SW480 (cell line): ENCODE measurements around the gene COL9A2.
"Not testable (repeated sequence)": the region's sequence is repeated elsewhere in the genome, so short reads cannot be mapped to it uniquely, and the experiment has no call there.

Experiments
- DNase-seq: peaks from one replicate; pipeline ENCODE4 v3.0.0-alpha.2; 2016; ENCODE audit warnings: low spot score

COL9A2 gene

DNA sequence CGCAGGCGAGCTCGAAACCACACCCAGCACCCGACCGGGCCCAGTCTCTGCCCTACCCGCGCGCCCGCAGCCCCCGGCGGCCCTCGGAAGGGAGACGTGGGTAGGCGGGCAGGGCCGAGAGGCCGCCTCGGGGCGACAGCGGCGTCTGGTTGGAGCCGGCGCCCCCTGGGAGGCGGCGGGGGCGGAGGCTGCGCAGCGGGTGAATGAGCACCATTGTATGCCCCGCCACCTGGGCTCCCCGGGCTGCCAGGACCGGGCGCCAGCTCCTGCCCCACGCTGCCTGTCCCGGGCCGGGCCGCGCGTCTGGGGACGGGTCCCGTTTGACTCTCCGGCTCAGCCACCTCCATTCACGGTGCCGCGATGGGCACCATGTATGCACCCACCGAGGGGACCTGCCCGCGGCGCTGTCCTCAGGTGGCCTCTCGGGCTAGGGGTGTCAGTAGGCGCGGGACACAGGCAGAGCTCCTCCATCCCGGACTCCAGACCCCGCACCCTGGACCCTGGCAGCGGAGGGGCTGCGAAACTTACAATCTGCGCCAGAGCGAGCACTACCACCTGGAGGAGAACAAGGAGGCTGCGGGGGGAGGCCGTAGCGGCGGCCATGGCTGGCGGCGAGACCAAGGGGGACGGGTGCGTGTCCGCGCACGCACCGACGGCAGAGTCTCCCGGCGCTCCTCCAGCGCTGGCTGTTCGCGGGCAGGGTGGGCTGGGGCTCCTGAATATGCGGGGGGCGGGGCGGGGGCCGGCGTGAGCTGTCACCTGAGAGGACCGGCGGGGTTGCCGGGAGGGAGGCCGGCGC, at the start of gene COL9A2:
TSS of gene COL9A2 (minus strand) at position 692 of the 799 bp plus-strand sequence. CDS start at position 603, 89 bp downstream.
- DNase-seq: peak; percentile 34

DNA sequence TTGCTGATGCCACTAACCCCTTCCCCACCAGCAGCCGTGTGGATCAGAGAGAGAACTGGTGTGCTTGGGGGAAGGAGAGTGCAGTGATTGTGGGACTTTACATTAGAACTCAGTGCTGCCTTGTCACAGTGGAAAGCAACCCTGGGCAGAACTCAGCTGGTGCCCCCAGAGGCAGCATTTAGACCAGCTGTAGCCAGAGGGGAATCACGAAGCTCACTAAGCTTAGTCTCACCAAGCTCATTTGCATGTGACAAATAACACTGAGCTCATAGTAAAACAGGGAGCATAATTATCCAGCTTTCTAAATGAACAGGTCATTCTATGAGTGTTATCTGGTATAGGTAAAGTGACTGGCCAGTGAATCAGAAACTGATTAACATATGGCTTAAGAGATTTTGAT, 46.6 kb upstream of the COL9A2 start:
- no peak for DNase-seq

DNA sequence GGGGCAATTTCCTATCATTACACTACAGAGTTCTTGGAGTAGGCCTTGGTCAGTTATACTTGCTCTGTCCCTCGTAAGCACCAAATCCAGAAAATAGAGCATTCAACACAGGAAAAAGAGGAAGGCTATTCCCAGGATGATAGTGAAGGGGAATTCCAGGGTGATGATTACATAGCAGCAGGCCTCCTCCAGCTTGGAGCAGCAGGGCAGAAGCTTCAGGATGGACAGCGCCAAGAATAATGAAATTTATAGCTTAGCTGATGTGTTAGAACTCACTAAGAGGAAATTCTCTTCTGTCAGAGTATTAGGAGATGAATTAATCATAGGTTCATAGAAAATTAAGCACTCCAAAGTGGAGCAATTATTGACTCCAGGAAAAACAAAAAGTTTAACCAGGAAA, 45.6 kb upstream of the COL9A2 start:
- no peak for DNase-seq

DNA sequence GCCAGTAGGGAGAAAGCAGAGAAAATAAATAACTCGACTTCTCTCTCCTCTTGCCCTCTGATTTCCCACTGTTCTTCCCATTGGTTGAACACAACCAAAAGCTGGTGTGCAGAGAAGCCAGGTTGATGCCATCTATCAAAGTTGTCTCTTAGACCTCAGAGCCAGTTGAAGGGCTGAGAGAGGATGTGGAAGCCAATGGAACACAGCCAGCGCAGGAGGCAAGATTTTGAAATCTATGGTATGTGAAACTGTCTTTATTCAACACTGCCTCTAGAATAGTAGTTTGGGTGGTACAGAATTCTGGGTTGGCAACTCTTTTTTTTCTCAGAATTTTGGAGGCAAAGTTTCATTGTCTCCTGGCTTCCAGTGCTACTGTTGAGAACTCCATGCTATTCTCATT, 45.1 kb upstream of the COL9A2 start:
- no peak for DNase-seq

DNA sequence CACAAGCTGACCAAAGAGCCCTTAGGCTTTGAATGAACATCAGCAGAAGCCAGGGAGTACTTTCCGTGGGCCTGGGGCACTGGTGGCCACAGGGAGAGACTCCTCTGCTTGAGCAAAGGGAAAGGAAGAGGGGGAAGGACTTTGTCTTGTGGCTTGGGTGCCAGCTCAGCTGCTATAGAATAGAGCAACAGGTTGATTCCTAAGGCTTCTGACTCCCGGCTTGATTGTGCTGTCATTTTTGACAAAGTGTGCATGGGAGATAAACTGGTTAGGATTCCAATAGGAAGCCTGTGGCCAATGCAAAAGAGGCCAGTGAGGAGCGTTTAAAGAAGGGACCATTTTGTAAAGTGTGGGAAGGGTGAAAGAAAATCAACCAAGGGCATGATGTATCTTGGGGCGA, 44.6 kb upstream of the COL9A2 start:
- no peak for DNase-seq

DNA sequence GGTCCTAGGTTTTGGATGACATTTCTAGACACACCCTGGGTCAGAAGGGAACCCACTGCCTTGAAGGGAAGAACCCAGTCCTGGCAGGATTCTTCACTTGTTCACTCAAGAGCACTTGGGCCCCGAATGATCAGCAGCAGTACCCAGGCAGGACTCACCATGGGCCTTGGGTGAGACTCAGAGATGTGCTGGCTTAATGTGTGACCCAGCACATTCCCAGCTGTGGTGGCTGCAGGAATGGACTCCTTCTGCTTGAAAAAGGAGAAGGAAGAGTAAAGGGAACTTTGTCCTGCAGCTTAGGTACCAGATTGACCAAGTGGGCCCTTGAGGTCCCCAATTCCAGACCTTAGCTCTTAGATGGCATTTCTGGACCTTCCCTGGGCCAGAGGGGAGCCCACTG, 44.1 kb upstream of the COL9A2 start:
- DNase-seq: no peak

DNA sequence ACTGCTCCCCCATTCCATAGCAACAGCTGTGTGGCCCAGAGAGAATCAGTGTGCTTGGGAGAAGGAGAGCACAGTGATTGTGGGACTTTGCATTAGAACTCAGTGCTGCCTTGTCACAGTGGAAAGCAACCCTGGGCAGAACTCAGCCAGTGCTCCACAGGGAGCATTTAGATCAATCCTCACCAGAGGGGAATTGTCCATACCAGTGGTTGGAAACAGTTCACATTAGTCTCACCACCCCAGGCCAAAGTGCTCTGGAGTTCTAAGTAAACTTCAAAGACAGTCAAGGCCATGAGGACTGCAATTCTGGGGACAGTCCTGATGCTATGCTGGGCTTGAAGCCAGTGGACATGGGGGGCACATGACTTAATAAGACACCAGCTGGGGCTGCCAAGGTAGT, 43.5 kb upstream of the COL9A2 start:
- DNase-seq: no peak

DNA sequence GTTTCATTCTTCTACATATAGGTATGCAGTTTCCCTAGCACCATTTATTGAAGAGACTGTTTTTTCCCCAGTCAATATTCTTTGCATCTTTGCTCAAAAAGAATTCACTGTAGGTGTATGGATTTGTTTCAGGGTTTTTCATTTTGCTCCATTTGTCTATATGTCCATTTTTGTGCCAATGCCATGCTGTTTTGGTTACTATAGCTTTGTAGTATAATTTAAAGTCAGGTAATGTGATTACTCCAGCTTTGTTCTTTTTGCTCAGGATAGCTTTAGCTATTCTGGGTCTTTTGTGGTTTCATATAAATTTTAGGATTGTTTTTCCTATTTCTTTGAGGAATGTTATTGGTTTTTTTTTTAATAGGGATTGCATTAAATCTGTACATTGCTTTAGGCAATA, 40.5 kb upstream of the COL9A2 start:
- no peak for DNase-seq

DNA sequence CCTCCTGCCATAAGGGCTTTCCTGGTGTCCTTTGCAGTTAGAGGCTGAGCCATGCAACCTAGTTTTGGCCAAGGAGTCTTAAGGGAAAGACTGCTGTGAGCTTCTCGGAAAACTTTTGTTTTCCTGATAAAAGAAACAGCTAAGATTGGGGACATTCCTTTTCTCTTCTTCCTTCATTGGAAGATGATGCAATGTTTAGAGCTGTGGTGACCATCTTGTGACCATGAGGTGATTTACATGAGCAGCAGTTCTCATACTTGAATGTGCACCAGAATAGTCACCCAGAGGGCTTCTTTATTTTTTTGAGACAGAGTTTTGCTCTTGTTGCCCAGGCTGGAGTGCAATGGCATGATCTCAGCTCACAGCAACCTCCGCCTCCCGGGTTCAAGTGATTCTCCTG, 36.0 kb upstream of the COL9A2 start:
- no peak for DNase-seq

DNA sequence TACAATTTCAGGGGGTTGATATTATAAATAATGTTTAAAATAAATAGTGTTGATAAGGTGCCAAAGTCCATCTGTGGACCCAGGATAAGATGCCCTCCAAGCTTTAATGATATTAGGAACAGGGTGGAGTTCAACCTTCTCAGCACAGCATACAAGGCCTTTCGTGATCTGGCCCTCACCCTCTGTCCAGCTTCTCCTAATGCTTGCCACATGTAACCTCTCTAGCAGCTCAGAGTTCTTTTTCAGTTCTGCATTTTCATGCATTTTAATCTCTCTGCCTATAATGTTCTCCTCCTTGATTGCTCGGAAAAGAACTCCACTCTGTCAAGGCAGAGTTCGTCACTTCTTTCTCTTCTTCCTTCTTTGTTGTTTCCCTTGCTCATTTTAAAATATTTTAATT, 35.0 kb upstream of the COL9A2 start:
- DNase-seq: no peak

DNA sequence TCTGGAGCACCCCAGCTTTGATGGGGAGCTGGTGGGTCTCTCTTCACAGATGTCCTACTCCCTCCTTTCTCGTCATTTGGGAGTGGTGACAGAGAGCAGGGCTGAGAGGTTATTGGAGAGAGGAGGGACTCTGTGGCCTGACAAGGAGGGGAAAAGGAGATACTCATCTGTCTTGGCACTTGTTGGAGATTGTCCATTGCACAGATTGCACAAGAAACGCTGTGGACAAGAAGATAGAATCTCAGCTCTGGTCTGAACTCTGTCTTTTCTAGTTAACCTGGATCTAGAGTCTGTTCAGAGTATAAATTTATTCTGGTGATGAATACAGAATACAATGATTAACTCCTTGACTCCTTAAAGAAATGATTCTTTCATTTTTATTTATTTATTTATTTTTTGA, 34.0 kb upstream of the COL9A2 start:
- no peak for DNase-seq

DNA sequence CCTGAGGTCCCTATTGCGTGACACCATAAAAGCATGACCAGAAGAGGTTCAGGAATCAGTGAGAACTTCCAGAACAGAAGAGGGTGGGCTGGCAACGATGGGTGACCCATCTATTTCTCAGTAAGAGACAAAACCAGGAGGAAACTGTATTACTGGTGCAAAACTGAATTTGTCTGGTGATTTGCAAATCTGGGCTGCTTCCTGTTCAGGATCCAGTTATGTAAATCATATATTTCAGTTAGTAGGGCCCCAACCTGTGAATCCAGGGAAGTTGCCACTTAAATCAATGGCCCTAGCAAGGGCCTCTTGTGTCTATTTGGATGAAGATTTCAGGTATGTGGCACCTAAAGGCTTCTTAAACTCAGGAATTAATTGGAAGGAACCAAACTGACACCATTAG, 33.3 kb upstream of the COL9A2 start:
- no peak for DNase-seq

DNA sequence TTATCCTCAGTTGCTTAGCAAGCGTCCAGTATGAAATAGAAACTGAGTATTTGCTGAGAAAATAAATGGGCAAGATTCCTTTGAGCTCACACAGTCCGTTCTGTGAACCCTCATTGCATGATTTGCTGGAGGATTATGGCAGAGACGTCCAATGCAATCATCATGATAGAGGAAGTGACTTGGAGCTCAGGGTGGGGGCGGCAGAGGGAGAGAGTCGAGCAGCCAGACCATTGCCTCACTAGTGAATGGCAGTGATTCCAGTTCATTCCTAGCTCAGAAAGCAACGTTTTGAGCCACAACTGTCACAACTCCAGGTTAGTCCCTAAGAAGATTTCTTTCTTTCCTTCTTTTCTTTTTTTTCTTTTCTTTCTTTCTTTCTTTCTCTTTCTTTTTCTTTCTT, 27.5 kb upstream of the COL9A2 start:
- DNase-seq: no peak

DNA sequence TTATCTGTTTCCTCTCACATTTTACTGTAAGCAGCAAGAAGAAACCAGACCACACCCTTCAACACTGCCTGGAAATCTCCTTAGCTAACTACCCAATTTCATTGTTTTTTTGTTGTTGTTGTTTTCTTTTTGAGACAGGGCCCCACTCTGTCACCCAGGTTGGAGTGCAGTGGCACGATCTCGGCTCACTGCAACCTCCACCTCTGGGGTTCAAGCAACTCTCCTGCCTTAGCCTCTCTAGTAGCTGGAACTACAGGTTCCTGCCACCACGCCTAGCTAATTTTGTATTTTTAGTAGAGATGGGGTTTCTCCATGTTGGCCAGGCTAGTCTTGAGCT, 25.3 kb upstream of the COL9A2 start:
- not testable (repeated sequence) for DNase-seq

DNA sequence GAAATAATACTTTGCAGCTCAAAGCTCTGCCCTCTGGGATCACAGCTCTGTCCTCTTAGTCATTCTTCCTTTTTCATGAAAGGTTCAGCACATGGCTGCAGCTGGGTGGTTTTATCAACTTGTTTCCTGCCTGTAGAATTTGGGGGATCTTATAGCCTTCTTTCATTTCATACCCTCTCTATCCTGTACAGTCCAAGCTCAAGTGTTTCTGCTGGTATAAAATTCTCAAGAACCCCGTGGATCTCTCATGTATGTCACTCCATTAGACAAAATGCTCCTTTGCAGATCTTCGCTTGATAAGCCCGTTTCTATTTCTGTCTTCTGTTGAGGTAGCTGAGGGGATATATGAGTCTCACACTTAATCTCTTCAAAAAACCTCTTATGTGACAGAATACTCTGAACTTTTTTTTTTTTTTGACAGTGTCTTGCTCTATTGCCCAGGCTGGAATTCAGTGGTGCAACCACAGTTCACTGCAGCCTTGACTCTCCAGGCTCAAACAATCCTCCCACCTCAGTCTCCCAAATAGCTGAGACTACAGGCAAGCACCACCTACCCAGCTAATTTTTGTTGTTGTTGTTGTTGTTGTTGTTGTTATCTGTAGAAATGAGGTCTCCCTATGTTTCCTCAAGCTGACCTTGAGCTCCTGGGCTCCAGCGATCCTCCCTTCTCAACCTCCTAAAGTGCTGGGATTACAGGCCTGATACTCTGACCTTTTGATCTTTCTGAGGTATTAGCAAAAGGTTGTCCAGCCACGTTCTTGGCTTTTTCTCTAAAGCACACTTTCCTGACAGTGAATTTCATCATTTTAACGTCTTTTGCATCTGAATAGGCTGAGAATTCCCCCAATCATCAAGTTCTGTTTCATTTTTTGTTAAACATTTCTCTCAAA, 24.6 kb upstream of the COL9A2 start:
- DNase-seq: no peak

DNA sequence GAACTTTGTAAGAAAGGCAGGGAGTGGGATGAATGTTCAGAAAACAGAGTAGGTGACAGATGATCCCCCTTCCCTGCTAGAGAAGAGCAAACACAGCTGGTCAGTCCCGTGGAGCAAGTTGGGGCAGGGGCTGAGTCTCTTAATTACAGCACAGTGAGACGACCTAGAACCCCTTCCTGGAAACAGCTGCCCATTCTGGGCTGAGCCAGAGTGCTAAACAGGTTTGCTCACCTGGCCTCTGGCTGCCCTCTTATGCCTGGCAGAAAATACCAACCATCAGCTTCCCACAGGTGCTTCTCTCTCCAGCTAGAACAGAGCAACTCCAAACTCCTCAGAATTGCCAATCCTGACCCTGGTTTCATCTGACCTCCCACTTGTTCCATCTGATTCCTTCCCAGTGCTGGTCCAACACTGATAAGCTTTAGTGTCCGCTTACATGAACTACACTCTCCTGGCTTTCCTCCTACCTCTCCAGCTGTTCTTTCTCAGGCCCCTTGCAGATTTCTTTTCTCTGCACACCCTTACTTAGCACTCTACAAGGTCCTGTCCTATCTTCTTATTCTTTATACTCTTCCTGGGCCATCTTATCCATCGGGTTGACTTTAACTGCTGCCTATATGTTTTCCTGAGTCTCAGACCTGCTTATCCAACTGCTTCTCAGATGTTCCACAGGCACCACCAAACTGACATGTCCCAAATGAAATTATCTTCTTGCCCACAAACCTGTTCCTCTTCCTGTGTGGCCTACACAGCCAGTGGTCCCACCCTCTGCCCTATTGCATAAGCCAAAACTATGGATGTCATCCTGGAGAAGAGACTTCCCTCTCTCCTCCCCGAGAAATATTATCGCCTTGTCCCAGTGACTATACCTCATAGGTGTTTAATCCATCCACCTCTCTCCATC, 22.6 kb upstream of the COL9A2 start:
- DNase-seq: no peak

DNA sequence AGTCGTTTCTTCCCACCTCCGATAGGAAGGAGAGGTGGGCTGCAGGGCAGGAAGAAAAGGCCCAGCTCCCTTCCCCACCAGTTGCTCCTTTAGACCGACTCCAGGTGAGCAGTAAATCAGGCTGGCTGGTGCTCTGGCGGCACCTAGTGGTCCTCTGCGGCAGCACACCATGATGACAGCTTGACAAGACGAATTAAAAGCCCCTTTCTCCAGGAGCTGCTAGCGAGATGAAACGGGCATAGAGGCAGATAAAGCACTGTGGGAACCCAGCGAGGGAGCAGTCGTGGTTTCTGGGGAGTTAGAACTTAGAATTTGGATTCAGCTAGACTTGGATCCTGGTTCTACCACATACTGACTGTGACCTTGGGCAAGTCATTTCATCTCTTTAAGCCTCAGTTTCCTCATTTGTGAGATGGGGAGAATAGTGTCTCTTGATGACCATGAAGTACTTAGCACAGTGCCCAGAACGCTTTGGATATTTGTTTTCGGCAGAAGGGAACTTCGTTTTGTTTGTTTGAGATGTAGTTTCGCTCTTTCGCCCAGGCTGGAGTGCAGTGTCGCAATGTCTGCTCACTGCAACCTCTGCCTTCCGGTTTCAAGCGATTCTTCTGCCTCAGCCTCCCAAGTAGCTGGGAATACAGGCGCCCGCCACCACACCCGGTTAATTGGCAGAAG, 21.8 kb upstream of the COL9A2 start:
- peak; percentile 67 for DNase-seq

DNA sequence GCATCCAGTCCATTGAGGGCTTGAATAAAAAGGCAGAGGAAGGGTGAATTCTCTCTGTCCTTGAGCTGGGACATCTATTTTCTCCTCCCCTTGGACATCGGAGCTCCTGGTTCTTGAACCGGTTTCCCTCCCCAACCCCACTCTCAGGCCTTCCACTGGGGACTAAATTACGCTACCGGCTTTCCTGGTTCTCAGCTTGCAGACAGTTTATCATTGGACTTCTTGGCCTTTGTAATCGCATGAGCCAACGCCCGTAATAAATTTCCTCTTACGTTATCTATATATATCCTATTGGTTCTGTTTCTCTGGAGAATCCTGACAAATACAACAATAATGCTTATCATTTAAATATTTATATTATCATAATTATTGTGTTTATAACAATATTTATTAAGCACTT, 20.4 kb upstream of the COL9A2 start:
- no peak for DNase-seq

DNA sequence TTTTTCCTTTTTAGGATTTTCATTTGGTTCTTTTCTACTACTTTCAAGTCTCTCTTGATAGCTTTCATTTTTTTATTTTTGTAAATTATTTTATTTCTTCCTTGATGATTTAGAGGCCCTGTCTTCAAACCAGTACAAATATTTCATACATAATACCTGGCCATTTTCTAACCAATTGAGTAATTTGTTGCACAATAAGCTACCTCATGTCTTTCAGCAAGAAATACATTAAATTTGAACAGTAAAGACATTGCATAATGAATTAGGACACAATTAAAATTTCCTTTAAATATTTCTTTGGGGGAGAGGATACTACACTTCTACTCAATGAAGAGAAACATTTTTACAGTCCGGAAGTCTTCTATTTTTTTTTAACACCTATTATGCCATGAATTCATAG, 15.6 kb upstream of the COL9A2 start:
- no peak for DNase-seq

DNA sequence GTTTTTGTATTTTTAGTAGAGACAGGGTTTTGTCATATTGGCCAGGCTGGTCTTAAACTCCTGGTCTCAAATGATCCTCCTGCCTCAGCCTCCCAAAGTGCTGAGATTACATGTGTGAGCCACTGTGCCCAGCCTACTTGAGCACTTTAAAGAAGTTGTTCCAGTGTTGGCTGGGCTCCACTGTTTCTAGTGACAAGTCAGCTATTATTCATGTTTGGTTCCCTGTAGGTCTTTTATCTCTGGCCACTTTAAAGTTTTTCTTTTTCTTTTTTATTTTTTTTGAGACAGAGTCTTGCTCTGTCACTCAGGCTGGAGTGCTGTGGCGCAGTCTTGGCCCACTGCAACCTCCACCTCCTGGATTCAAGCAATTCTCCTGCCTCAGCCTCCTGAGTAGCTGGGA, 14.3 kb upstream of the COL9A2 start:
- not testable (repeated sequence) for DNase-seq

DNA sequence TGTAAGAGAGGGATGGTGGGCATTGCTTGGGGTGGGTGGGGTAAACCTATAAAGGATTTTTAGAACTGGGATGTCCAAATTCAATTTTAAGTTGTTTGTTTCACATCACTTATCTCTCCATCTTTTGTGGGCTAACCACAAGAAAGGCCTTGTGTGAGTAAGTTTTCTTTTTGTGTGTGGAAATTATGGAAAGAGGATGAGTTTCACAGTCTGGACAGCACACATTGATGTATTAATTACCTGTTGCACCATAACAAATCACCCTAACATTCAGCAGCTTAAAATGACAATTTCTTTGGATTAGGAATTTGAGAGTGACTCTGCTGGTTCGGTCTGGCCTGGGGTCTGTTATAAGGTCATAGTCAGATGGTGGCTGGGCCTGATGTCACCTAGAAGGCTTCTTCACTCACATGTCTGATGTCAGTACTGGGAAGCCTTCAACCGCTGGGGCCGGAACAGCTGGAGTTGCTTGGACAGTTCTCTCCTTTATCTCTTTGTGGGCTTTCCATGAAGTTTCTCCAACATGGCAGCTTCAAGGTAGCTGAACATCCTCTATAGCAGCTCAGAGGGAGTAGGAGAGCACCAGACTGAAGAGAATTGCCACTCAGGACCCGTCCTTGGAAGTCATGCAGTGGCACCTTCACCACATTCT, 2.0 kb upstream of the COL9A2 start:
- no peak for DNase-seq
